ENCODE data around the gene WWOX. TPM values are rescaled to one million over a fixed set of nuclear protein-coding genes. Genes with fewer than 3 reads are reported as not detected.

Gene WWOX
- total RNA-seq, 2 donors from 2014 or later = 30.0 to 35.4 TPM

DNA sequence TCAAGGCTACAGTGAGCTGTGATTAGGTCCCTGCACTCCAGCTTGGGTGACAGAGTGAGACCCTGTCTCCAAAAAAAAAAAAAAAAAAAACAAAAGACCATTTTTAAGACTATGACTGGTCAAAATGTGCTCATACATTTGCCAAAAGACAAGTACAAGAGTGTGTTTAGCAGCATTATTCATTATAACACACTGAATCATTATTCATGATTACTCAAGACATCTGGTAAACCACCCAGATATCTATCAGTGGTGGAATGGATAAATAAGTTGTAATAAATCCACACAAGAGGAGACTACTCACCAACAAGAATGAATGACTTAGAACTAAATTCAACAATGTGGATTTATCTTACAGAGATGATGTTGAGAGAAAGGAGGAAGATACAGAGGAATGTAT is 784.8 kb downstream of the WWOX start:
- H3K27me3 ChIP-seq (ENCODE audit: control insufficient read depth, insufficient read depth, low read length, poor library complexity, severe bottlenecking) = no peaks in the 10 kb centered on the region
- H3K27me3 Mint-ChIP-seq (ENCODE audit: insufficient read depth) = no peaks in the 10 kb centered on the region
- H3K9ac ChIP-seq (ENCODE audit: extremely low read depth, low read length, poor library complexity, severe bottlenecking) = no peak overlapping the region
- no peaks in the 10 kb centered on the region for H3K9me3 Mint-ChIP-seq
- H3K27ac Mint-ChIP-seq = no peak overlapping the region
- H3K4me1 Mint-ChIP-seq = peaks cover 11% of the 10 kb centered on the region
- H3K9me3 ChIP-seq (ENCODE audit: control insufficient read depth, low read length) = no peaks in the 10 kb centered on the region
- no peak overlapping the region for H3K4me3 Mint-ChIP-seq
- no peaks in the 10 kb centered on the region for H3K36me3 Mint-ChIP-seq (ENCODE audit: low read depth)
- no peak for DNase-seq
- H3K4me3 ChIP-seq (ENCODE audit: low read length) = no peak overlapping the region
- TF ChIP-seq, protein P1, sequence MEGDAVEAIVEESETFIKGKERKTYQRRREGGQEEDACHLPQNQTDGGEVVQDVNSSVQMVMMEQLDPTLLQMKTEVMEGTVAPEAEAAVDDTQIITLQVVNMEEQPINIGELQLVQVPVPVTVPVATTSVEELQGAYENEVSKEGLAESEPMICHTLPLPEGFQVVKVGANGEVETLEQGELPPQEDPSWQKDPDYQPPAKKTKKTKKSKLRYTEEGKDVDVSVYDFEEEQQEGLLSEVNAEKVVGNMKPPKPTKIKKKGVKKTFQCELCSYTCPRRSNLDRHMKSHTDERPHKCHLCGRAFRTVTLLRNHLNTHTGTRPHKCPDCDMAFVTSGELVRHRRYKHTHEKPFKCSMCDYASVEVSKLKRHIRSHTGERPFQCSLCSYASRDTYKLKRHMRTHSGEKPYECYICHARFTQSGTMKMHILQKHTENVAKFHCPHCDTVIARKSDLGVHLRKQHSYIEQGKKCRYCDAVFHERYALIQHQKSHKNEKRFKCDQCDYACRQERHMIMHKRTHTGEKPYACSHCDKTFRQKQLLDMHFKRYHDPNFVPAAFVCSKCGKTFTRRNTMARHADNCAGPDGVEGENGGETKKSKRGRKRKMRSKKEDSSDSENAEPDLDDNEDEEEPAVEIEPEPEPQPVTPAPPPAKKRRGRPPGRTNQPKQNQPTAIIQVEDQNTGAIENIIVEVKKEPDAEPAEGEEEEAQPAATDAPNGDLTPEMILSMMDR (conservative IDR thresholded peaks at IDR 0.05) = no peak
- H3K36me3 ChIP-seq (ENCODE audit: control insufficient read depth, insufficient read depth, low read length) = no peaks in the 10 kb centered on the region
- no peak overlapping the region for H3K27ac ChIP-seq (ENCODE audit: low read depth, low read length)
- H3K4me1 ChIP-seq (ENCODE audit: control insufficient read depth, insufficient read depth, low read length) = no peaks in the 10 kb centered on the region

DNA sequence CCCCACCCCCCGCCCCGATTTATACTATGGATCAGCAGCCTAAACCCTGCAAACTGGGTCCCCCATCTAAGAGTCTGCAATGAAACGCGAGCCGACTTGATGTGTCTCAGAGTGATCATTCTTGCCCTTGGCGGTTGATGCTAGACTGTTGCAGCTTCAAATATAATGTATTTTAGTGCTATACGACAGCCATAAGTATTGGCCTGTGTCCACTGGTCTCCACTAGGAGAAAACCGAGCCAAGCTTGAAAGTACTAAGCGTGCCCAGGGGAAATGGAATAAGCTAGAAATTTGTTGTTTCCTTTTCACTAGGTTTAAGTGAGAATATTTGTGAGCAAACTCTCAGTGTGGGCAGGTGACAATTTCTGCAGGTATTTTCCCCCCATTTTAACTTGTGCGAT is 789.9 kb downstream of the WWOX start:
- TF ChIP-seq, protein P1 (conservative IDR thresholded peaks at IDR 0.05) = no peak
- no peak overlapping the region for H3K27ac Mint-ChIP-seq
- Histone ChIP-seq H3K27me3 (ENCODE audit: control insufficient read depth, insufficient read depth, low read length, poor library complexity, severe bottlenecking) (no peaks in the 10 kb centered on the region), H3K9me3 (ENCODE audit: control insufficient read depth, low read length) (no peaks in the 10 kb centered on the region), H3K27ac (ENCODE audit: low read depth, low read length) (no peak overlapping the region), H3K4me1 (ENCODE audit: control insufficient read depth, insufficient read depth, low read length) (peaks cover 9% of the 10 kb centered on the region), H3K4me3 (ENCODE audit: low read length) (no peak overlapping the region), H3K9ac (ENCODE audit: extremely low read depth, low read length, poor library complexity, severe bottlenecking) (no peak overlapping the region), H3K36me3 (ENCODE audit: control insufficient read depth, insufficient read depth, low read length) (no peaks in the 10 kb centered on the region)
- H3K36me3 Mint-ChIP-seq (ENCODE audit: low read depth) = no peaks in the 10 kb centered on the region
- WGBS, 2 experiments (ENCODE audit: insufficient coverage in 1 of 2, insufficient read length in 1 of 2) = 94 to 96% methylated on average over 8 to 10 of the region's 10 CpGs
- no peak overlapping the region for H3K4me3 Mint-ChIP-seq
- peaks cover 15% of the 10 kb centered on the region for H3K4me1 Mint-ChIP-seq
- DNase-seq = no peak
- no peaks in the 10 kb centered on the region for H3K9me3 Mint-ChIP-seq
- no peaks in the 10 kb centered on the region for H3K27me3 Mint-ChIP-seq (ENCODE audit: insufficient read depth)

- no peak overlapping the region for H3K27ac Mint-ChIP-seq
- Histone ChIP-seq H3K4me3 (ENCODE audit: low read length) (no peak overlapping the region), H3K27ac (ENCODE audit: low read depth, low read length) (no peak overlapping the region), H3K27me3 (ENCODE audit: control insufficient read depth, insufficient read depth, low read length, poor library complexity, severe bottlenecking) (no peaks in the 10 kb centered on the region), H3K36me3 (ENCODE audit: control insufficient read depth, insufficient read depth, low read length) (no peaks in the 10 kb centered on the region), H3K4me1 (ENCODE audit: control insufficient read depth, insufficient read depth, low read length) (peaks cover 9% of the 10 kb centered on the region), H3K9me3 (ENCODE audit: control insufficient read depth, low read length) (no peaks in the 10 kb centered on the region), H3K9ac (ENCODE audit: extremely low read depth, low read length, poor library complexity, severe bottlenecking) (no peak overlapping the region)
- no peaks in the 10 kb centered on the region for H3K27me3 Mint-ChIP-seq (ENCODE audit: insufficient read depth)
- H3K9me3 Mint-ChIP-seq = no peaks in the 10 kb centered on the region
- H3K36me3 Mint-ChIP-seq (ENCODE audit: low read depth) = no peaks in the 10 kb centered on the region
- TF ChIP-seq, protein P1 (conservative IDR thresholded peaks at IDR 0.05) = no peak
- peaks cover 15% of the 10 kb centered on the region for H3K4me1 Mint-ChIP-seq
- WGBS, 2 experiments (ENCODE audit: insufficient coverage in 1 of 2, insufficient read length in 1 of 2) = 97% methylated on average over 3 of the region's 3 CpGs; no CpG with 5 or more reads in 1 of the 2 experiments
- no peak overlapping the region for H3K4me3 Mint-ChIP-seq
- DNase-seq = no peak
Observed at GRCh38 chr16:78890373-78890895, 791.0 kb downstream of the WWOX start.

Data from endodermal cell (in vitro differentiated cells).